HG03432 (cell line): Measurements from ENCODE around the gene NUP43.
"Not testable (repeated sequence)": the region's sequence is repeated elsewhere in the genome, so short reads cannot be mapped to it uniquely, and the experiment has no call there.

Experiments
- ATAC-seq: cut with Tn5 transposase; IDR thresholded peaks from one replicate; pipeline ENCODE4 v1.9.1; 2021; ENCODE audit warnings: mild to moderate bottlenecking, moderate library complexity; ENCODE audit not compliant: unreplicated experiment

Gene NUP43

GRCh38 chr6:149698175-149698574, 48.2 kb downstream of the NUP43 start:
- ATAC-seq: no peak

GRCh38 chr6:149696901-149697300, 49.4 kb downstream of the NUP43 start:
- ATAC-seq: no peak

- ATAC-seq: no peak
These were observed 51.4 kb downstream of the NUP43 start for GRCh38 chr6:149694921-149695320.

GRCh38 chr6:149691201-149691600, 55.1 kb downstream of the NUP43 start:
- ATAC-seq: no peak

- no peak for ATAC-seq
These were observed 60.1 kb downstream of the NUP43 start for GRCh38 chr6:149686230-149686629.

- no peak for ATAC-seq
These were observed 63.0 kb downstream of the NUP43 start for GRCh38 chr6:149683256-149683859.

GRCh38 chr6:149681845-149682244, 64.5 kb downstream of the NUP43 start:
- not testable (repeated sequence) for ATAC-seq

GRCh38 chr6:149681209-149681608, 65.1 kb downstream of the NUP43 start:
- no peak for ATAC-seq

GRCh38 chr6:149680503-149680902, 65.8 kb downstream of the NUP43 start:
- ATAC-seq: no peak
